GM12892 (cell line): ENCODE data around the gene HNRNPUL1. TPM values are rescaled to one million over a fixed set of nuclear protein-coding genes. Genes with fewer than 3 reads are reported as not detected.

ENCODE experiments used
- DNase-seq: peaks from one replicate; pipeline ENCODE4 v3.0.0; 2011; ENCODE audit not compliant: insufficient read length
- FAIRE-seq: peaks from 2 replicates; lab custom pipeline; 2011; peaks lifted over from hg19 to GRCh38; lab: Jason Lieb, UNC
- POLR2A ChIP-seq: IDR thresholded peaks from 2 replicates; pipeline ENCODE4 v1.6.1; 2011; ENCODE audit warnings: low read depth, low read length, control low read depth
- POLR2AphosphoS5 ChIP-seq: IDR thresholded peaks from 2 replicates; pipeline ENCODE4 v1.6.1; 2011; ENCODE audit warnings: low read depth, low read length, control low read depth
- TAF1 ChIP-seq: IDR thresholded peaks from 2 replicates; pipeline ENCODE4 v1.6.1; 2011; ENCODE audit warnings: low read depth, mild to moderate bottlenecking, control low read depth, low read length, borderline replicate concordance
- polyA plus RNA-seq: library from polyadenylated mRNA; unstranded; fragments of >200 nt; gene quantifications from one replicate; pipeline ENCODE4 v1.2.1, GENCODE V29; 2012; ENCODE audit warnings: missing spikeins, inconsistent platforms; ENCODE audit not compliant: missing spikeins

The HNRNPUL1 gene
- 128 TPM for polyA plus RNA-seq

GRCh38 chr19:41263850-41264580, at the start of gene HNRNPUL1:
Gene HNRNPUL1, plus strand, starts transcription at chr19:41264372. Its CDS starts 132 bp downstream, at chr19:41264504.
- peak; percentile 96 for DNase-seq
- FAIRE-seq, result peak; percentile 97
- no peak for TF ChIP-seq POLR2A
- no peak for TF ChIP-seq POLR2AphosphoS5
- no peak; the same call in 1 of the 2 replicates for TF ChIP-seq TAF1

DNA sequence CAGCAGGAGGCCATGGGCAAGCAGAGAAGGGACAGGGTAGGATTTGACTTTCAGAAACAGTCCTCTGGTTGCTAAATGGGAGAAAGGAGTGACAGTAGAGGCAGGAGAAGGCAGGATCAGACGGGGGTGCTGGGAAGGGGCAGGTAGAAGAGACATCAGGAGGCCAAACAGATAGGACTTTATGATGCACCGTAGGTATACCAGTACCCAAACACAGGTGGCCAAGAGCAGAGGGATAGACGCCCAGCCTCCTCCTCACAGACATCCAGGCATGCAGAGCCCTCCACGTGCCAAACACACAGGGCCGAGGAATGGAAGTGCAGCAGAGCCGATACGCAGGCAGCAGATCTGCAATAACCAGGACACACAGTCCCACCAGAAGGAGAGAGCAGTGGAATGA, 46.4 kb upstream of the HNRNPUL1 start:
- peak; percentile 24 for FAIRE-seq
- DNase-seq, result no peak
- TF ChIP-seq POLR2A, result no peak
- no peak for TF ChIP-seq TAF1
- TF ChIP-seq POLR2AphosphoS5, result no peak

GRCh38 chr19:41218249-41218614, 45.9 kb upstream of the HNRNPUL1 start:
- no peak for DNase-seq
- TF ChIP-seq TAF1 (no peak), POLR2AphosphoS5 (no peak), POLR2A (no peak)
- no peak for FAIRE-seq

GRCh38 chr19:41218615-41219507, 45.3 kb upstream of the HNRNPUL1 start, which contains the start of gene AXL:
Gene AXL, plus strand, starts transcription at chr19:41219223. Its CDS starts 170 bp downstream, at chr19:41219393.
- no peak for TF ChIP-seq TAF1
- no peak for TF ChIP-seq POLR2A
- no peak for TF ChIP-seq POLR2AphosphoS5
- DNase-seq (no peak), FAIRE-seq (no peak)

DNA sequence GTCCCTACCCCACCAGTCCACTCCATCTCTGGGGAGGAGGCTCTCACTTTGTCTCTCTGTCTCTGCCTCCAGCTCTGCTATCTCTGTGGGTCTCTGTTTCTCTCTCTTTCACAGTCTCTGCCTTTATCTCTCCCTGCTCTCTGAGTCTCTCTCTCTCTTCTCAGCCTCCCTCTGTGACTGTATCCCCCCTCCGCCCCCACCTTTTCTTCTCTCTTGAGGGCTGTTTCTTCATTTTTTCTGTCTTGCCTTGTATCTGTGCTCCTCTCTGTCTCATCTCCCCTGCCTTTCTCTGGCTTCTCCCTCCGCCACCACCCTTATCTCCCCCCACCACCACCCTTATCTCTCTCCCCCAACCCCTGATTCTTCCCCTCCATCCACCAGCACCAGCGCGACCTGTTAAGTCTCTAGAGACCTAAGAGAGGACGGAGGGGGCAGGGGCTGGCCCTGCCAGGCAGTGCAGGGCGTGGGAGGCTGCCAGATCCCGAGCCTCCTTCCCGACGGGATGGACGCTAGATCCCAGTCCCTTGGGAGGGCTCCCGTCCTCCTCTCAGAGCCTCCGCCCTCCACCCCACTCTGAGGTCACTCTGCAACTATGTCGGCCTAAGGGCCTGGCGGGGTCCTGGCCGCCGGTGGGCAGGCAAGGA, 44.1 kb upstream of the HNRNPUL1 start:
- DNase-seq (no peak), FAIRE-seq (no peak)
- TF ChIP-seq TAF1, result no peak

GRCh38 chr19:41220811-41221210, 43.4 kb upstream of the HNRNPUL1 start:
- FAIRE-seq (no peak), DNase-seq (no peak)
- TF ChIP-seq POLR2A (no peak), TAF1 (no peak), POLR2AphosphoS5 (no peak)

- no peak for FAIRE-seq
- no peak for DNase-seq
- TF ChIP-seq TAF1 (no peak), POLR2A (no peak), POLR2AphosphoS5 (no peak)
Observed at GRCh38 chr19:41221514-41222205, 42.5 kb upstream of the HNRNPUL1 start.

DNA sequence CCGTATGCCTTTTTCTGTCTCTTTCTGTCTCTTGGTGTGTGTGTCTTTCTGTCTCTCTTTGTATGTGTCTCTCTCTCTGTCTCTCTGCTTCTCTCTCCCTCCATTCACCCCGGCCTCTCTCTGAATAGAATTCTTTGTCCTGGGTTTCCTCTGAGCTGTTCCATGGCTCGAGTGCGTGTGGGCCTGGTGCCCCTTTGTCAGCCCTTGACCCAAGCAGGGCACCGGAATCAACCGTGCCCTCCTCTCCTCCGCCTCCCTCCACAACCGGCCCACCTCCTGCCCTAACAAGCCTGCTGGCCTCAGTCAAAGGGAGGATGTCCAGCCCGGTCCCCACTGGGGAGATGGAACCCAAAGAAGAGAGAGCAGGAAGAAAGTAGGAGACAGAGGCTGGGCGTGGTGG, 41.9 kb upstream of the HNRNPUL1 start:
- TF ChIP-seq TAF1 (no peak), POLR2AphosphoS5 (no peak), POLR2A (no peak)
- FAIRE-seq (no peak), DNase-seq (no peak)

GRCh38 chr19:41223431-41224234, 40.5 kb upstream of the HNRNPUL1 start:
- TF ChIP-seq POLR2AphosphoS5 (no peak), POLR2A (no peak), TAF1 (no peak)
- no peak for FAIRE-seq
- DNase-seq, result no peak

DNA sequence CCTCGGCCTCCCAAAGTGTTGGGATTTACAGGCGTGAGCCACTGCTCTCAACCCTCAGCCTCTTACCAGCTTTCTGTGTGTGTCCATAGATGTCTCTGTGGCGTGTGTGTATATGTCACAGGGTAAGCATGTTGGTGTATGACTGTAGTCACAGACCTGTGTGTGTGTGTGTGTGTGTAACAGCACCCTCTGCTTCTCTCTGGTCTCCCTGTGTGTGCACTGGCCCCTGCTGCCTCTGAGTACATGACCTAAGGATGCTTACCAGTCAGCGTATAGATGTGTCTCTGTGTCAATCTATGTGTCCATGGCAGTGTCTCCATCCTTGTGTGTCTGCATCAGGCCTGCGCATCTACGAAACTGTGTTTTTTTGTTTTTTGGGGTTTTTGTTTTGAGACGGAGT, 39.5 kb upstream of the HNRNPUL1 start:
- no peak for TF ChIP-seq POLR2A
- TF ChIP-seq TAF1, result no peak
- TF ChIP-seq POLR2AphosphoS5, result no peak
- DNase-seq, result no peak
- FAIRE-seq, result no peak
